GM11168 (cell line): ENCODE measurements around the gene FHIT.
"Not testable (repeated sequence)": the region's sequence is repeated elsewhere in the genome, so short reads cannot be mapped to it uniquely, and the experiment has no call there.

Experiments
- in situ Hi-C: fragments of 300-500 bp; cut with MboI; formaldehyde crosslinking; loops from one replicate; pipeline ENCODE4 v1.12.0; 2022; ENCODE audit warnings: low sequenced_read_pairs; ENCODE audit not compliant: unreplicated experiment

Gene FHIT

GRCh38 chr3:59970796-59971195 is 1280.5 kb downstream of the FHIT start:
- in situ Hi-C loops = no loop called here

GRCh38 chr3:59970376-59970775 is 1280.9 kb downstream of the FHIT start:
- in situ Hi-C loops = no loop called here

GRCh38 chr3:59968513-59969045 is 1282.7 kb downstream of the FHIT start:
- in situ Hi-C loops = no loop called here

- in situ Hi-C loops = no loop called here
These were observed 1287.6 kb downstream of the FHIT start for GRCh38 chr3:59963676-59964075.

- in situ Hi-C loops = no loop called here
These were observed 1294.1 kb downstream of the FHIT start for GRCh38 chr3:59957150-59957549.

- in situ Hi-C loops = no loop called here
These were observed 1298.1 kb downstream of the FHIT start for GRCh38 chr3:59953104-59953503.

GRCh38 chr3:59949311-59949710 is 1301.9 kb downstream of the FHIT start:
- in situ Hi-C loops = no loop called here

GRCh38 chr3:59946401-59946800 is 1304.9 kb downstream of the FHIT start:
- in situ Hi-C loops = no loop called here

- in situ Hi-C loops = no loop called here
These were observed 1310.5 kb downstream of the FHIT start for GRCh38 chr3:59940718-59941117.

GRCh38 chr3:59939826-59940426 is 1311.3 kb downstream of the FHIT start:
- in situ Hi-C loops = no loop called here

- in situ Hi-C loops = no loop called here
These were observed 1312.4 kb downstream of the FHIT start for GRCh38 chr3:59938828-59939227.

GRCh38 chr3:59937201-59937600 is 1314.1 kb downstream of the FHIT start:
- in situ Hi-C loops = no loop called here

GRCh38 chr3:59936472-59936871 is 1314.8 kb downstream of the FHIT start:
- in situ Hi-C loops = no loop called here

- in situ Hi-C loops = no loop called here
These were observed 1316.2 kb downstream of the FHIT start for GRCh38 chr3:59935025-59935424.

- in situ Hi-C loops = not testable (repeated sequence)
These were observed 1316.7 kb downstream of the FHIT start for GRCh38 chr3:59934560-59934959.

GRCh38 chr3:59930170-59930569 is 1321.1 kb downstream of the FHIT start:
- in situ Hi-C loops = no loop called here

- in situ Hi-C loops = no loop called here
These were observed 1324.2 kb downstream of the FHIT start for GRCh38 chr3:59927056-59927455.

- in situ Hi-C loops = no loop called here
These were observed 1325.3 kb downstream of the FHIT start for GRCh38 chr3:59925946-59926345.

GRCh38 chr3:59922192-59922591 is 1329.1 kb downstream of the FHIT start:
- in situ Hi-C loops = no loop called here

- in situ Hi-C loops = no loop called here
These were observed 1330.4 kb downstream of the FHIT start for GRCh38 chr3:59920822-59921221.

GRCh38 chr3:59919586-59919985 is 1331.7 kb downstream of the FHIT start:
- in situ Hi-C loops = no loop called here

- in situ Hi-C loops = no loop called here
These were observed 1337.0 kb downstream of the FHIT start for GRCh38 chr3:59914251-59914650.
